GM13976 (cell line): Measurements from ENCODE around the gene OSBPL3.

ENCODE experiments used
- DNase-seq: peaks from one replicate; pipeline ENCODE4 v3.0.0; 2012; ENCODE audit warnings: low spot score
- in situ Hi-C: fragments of 300-500 bp; cut with MboI; formaldehyde crosslinking; loops from one replicate; pipeline ENCODE4 v1.12.0; 2022; ENCODE audit warnings: low sequenced_read_pairs, mixed read lengths, inconsistent platforms; ENCODE audit not compliant: unreplicated experiment
- TF ChIP-seq, protein P1 (sequence below): IDR thresholded peaks from 2 replicates; pipeline ENCODE4 v1.5.1; 2012; ENCODE audit warnings: borderline replicate concordance, mild to moderate bottlenecking; ENCODE audit not compliant: insufficient read depth; ENCODE audit errors: extremely low read depth, missing control alignments, control extremely low read depth

Gene OSBPL3

DNA sequence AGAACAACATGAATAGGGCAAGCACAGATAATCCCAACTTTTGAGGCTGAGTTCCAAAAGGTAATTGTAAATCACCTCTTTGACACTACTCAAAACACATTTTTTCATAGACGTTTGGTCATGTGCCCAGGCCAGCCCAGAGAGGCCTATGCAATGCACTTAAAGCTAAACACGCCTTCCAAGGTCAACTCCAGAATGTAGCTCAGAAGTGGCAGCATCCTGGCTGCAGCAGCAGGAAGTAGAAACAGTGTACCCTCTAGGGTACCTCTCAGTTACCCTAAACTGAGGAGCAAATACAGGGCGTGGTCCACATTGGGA lies 58.7 kb downstream of the OSBPL3 start:
- TF ChIP-seq, protein P1, sequence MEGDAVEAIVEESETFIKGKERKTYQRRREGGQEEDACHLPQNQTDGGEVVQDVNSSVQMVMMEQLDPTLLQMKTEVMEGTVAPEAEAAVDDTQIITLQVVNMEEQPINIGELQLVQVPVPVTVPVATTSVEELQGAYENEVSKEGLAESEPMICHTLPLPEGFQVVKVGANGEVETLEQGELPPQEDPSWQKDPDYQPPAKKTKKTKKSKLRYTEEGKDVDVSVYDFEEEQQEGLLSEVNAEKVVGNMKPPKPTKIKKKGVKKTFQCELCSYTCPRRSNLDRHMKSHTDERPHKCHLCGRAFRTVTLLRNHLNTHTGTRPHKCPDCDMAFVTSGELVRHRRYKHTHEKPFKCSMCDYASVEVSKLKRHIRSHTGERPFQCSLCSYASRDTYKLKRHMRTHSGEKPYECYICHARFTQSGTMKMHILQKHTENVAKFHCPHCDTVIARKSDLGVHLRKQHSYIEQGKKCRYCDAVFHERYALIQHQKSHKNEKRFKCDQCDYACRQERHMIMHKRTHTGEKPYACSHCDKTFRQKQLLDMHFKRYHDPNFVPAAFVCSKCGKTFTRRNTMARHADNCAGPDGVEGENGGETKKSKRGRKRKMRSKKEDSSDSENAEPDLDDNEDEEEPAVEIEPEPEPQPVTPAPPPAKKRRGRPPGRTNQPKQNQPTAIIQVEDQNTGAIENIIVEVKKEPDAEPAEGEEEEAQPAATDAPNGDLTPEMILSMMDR = no peak
- in situ Hi-C loops = no loop called here
- no peak for DNase-seq

DNA sequence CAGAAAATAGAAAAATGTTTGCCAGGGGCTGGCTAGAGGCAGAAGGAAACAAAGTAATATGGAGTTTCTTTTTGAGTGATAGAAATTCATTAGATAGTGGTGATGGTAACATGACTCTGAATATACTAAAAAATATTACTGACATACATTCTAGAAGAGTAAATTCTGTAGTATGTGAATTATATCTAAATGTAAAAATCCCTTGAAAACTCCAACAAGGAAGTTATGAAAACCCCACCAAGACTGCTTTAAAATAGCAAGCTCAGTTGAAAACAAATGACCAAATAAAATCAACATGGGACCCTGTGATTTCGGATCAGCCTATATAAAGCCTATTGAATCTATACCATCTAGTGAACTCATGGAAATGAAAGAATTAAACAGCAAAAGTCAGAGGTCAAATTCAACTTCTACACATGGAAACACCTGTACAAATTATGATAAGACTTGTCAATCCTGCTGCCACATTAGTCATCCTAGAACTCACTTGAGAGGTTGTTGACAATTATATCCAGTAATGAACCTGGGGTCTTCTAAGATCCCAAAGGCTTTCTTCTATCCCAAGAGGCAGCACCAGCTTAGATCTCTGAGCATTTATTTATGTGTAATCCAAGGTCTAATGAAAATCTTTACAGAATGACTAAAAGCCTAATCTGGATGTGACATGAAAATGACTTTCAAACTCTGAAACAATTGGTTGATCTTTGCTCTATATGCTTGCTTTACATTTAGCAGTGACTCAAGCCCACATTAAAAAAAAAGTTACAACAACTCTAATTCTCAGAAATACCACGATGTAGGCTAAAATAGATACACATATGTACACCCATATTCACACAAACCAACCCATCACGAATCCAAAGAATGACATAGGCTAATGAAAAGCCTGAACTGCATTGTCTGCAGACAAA lies 59.3 kb downstream of the OSBPL3 start:
- TF ChIP-seq, protein P1 = no peak
- no peak for DNase-seq
- in situ Hi-C loops = no loop called here

DNA sequence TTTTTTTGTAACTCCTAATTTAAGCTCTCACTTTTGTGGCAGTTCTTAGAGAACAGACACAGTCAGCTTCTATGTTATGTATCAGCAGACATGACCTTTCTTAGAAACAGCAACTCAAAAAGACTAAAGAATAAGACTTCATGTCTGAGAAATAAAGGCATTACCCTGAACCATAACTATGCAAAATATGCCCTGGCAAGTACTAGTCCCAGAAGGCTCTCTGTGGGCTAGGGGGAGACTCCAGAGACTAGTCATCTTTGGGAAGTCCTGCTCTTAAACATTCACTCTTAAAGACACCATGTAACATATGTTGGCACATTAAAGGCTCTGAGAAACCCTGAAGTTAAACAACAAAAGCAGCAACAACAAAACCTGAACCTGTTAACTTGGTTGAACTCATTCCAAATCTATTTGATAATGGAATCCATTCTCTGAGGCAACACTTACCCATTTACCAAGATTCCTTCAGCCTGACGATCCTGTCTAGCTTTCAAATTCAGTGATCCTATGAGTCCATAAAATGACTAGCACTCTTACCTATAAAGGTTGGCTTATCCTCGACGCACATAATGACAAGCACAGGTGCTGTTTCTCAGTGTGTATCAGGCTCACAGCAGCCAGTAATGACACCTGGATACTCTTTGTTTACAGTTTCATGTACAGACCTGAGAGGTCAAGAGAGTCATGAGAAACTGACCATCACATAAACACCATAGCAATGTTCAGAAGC lies 62.3 kb downstream of the OSBPL3 start:
- DNase-seq = no peak
- TF ChIP-seq, protein P1 = no peak
- in situ Hi-C loops = no loop called here

DNA sequence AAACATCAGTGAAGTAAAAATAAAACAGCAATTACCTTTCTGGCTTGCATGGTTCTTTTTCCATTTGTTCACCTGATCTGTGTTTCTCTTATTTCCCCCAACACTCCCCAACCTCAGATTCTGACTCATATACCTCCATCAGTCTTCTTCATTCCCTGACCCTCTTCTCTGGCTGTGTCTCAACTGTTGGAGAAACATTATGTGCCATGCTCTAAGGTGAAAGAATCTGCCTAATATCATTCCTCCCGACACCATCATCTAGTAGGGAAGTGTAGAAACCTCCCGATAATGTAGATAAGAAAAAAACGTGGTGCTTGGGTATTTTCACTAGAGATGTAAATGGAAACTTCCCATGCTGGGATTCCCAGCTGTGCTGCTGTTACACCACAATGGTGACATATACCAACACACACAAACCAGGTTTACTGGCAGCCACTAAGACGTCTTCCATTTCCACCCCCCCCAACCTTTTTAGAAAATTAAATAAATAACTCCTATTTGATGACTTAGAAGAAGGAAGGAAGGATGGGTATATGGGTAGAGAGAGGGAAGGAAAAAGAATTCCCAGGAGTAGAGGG lies 63.4 kb downstream of the OSBPL3 start:
- DNase-seq = no peak
- TF ChIP-seq, protein P1 = no peak
- in situ Hi-C loops = no loop called here

DNA sequence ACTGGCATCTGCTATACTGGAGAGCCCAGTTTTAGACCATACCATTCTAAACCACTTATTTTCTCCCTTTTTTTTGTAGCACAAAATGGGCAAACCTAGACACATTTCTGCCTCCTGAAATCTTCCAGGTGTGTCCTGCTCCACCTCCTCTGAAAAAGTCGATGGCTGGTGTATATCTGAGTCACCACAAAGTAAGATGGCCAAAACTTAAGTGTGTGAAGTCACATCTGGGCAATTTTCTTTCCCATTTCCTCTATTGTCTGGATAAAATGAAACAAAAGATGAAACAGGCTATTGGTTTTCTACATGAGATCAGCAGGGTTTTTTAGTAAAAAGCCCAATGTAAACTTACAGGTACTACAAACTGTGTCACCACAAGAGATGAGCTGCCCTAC lies 65.5 kb downstream of the OSBPL3 start:
- in situ Hi-C loops = no loop called here

More for the DNA sequence above, 65.5 kb downstream of the OSBPL3 start:
- TF ChIP-seq, protein P1 = no peak
- DNase-seq = no peak
